Retinal pigment epithelial cell (primary cell): ENCODE results near the gene SSC5D.

Source experiments
- DNase-seq: peaks from one replicate; pipeline ENCODE4 v3.0.0-alpha.2; 2010; ENCODE audit warnings: low read depth
- H3K4me3 ChIP-seq: 2 replicates; pipeline ENCODE4 v1.5.1; 2011; ENCODE audit warnings: mild to moderate bottlenecking, low read length, control low read depth, moderate library complexity
- CTCF ChIP-seq: conservative IDR thresholded peaks from 2 replicates; pipeline ENCODE4 v1.5.1; 2011; ENCODE audit warnings: low read depth, low read length, control low read depth, inconsistent platforms

Gene SSC5D

GRCh38 chr19:55474269-55475265 lies 13.7 kb upstream of the SSC5D start:
- peak; percentile 98 for DNase-seq
- TF ChIP-seq CTCF = no peak
- H3K4me3 ChIP-seq = peak overlapping the region; percentile 10

GRCh38 chr19:55476100-55476775 lies 12.0 kb upstream of the SSC5D start, which contains the start of gene ZNF628:
ZNF628 (plus strand) TSS chr19:55476617; CDS start chr19:55479911, 3,294 bp downstream.
- H3K4me3 ChIP-seq = peak within 1 kb of the TSS; percentile 80
- TF ChIP-seq CTCF = no peak
- peak; percentile 93 for DNase-seq

GRCh38 chr19:55477905-55478304 lies 10.3 kb upstream of the SSC5D start:
- no peak for TF ChIP-seq CTCF
- peak overlapping the region; percentile 80 for H3K4me3 ChIP-seq
- DNase-seq = no peak

GRCh38 chr19:55478364-55478763 lies 9.9 kb upstream of the SSC5D start:
- no peak overlapping the region for H3K4me3 ChIP-seq
- no peak for DNase-seq
- TF ChIP-seq CTCF = no peak

GRCh38 chr19:55479045-55479444 lies 9.2 kb upstream of the SSC5D start:
- no peak for TF ChIP-seq CTCF
- no peak overlapping the region for H3K4me3 ChIP-seq
- DNase-seq = no peak

GRCh38 chr19:55479451-55480230 lies 8.6 kb upstream of the SSC5D start:
- no peak for TF ChIP-seq CTCF
- H3K4me3 ChIP-seq = no peak overlapping the region
- DNase-seq = no peak
